H1 (cell line): ENCODE results near the gene PRDM15. TPM values are rescaled to one million over a fixed set of nuclear protein-coding genes. Genes with fewer than 3 reads are reported as not detected.

Experiments used
- CTCF ChIA-PET: fragments of 300-600 bp; sonication (Branson Sonifier 250); formaldehyde crosslinking; loops from one replicate; lab custom pipeline; 2021; ENCODE audit not compliant: partially characterized antibody; lab: Charles Lee
- POLR2A ChIA-PET: fragments of 300-600 bp; sonication (Branson Sonifier 250); formaldehyde crosslinking; loops from one replicate; lab custom pipeline; 2021; ENCODE audit warnings: inconsistent platforms; ENCODE audit not compliant: partially characterized antibody; lab: Charles Lee
- DNase-seq, 2 experiments: peaks; one replicate each; pipeline versions ENCODE4 v3.0.0 to v3.0.0-alpha.2; 2010 to 2022; ENCODE audit warnings: low spot score in 2 of 2, low read depth in 1 of 2, mixed read lengths in 1 of 2
- FAIRE-seq: peaks from 2 replicates; lab custom pipeline; 2011; peaks lifted over from hg19 to GRCh38; lab: Jason Lieb, UNC
- H2AFZ ChIP-seq: 2 replicates; pipeline ENCODE4 v1.8.1; 2012; ENCODE audit warnings: low read length, inconsistent platforms
- H2AK5ac ChIP-seq: 2 replicates; pipeline ENCODE4 v1.6.1; 2013; ENCODE audit warnings: low read depth, low read length
- H2BK120ac ChIP-seq: replicated peaks from 2 replicates; pipeline ENCODE3; 2013; ENCODE audit warnings: low read depth, low read length, inconsistent platforms
- H2BK12ac ChIP-seq: 2 replicates; pipeline ENCODE4 v1.6.1; 2013; ENCODE audit warnings: low read depth, low read length
- H2BK15ac ChIP-seq: 2 replicates; pipeline ENCODE4 v1.6.1; 2013; ENCODE audit warnings: low read length
- H2BK20ac ChIP-seq: 2 replicates; pipeline ENCODE4 v1.6.1; 2013; ENCODE audit warnings: low read length
- H2BK5ac ChIP-seq: 2 replicates; pipeline ENCODE4 v1.6.1; 2013; ENCODE audit warnings: low read depth, low read length
- H3K14ac ChIP-seq: 2 replicates; pipeline ENCODE4 v1.6.1; 2013; ENCODE audit warnings: inconsistent platforms; ENCODE audit not compliant: insufficient read length
- H3K18ac ChIP-seq: 2 replicates; pipeline ENCODE4 v1.6.1; 2013; ENCODE audit warnings: low read length; ENCODE audit errors: extremely low read depth
- H3K23ac ChIP-seq: 2 replicates; pipeline ENCODE4 v1.6.1; 2013; ENCODE audit warnings: inconsistent platforms; ENCODE audit not compliant: insufficient read length
- H3K23me2 ChIP-seq: 2 replicates; pipeline ENCODE4 v1.6.1; 2013; ENCODE audit warnings: low read depth, low read length
- H3K27ac ChIP-seq: 2 replicates; pipeline ENCODE4 v1.6.1; 2011; ENCODE audit warnings: low read depth, low read length, inconsistent platforms
- H3K27me3 ChIP-seq, 4 experiments: replicated peaks in 1 of 4; 1 replicate in 1 of 4; 2 replicates in 3 of 4; pipeline versions ENCODE4 v1.6.1 to v1.8.1; 2011 to 2013; ENCODE audit warnings: low read length in 3 of 4, mild to moderate bottlenecking in 3 of 4, inconsistent platforms in 2 of 4, mixed read lengths in 2 of 4, moderate library complexity in 1 of 4; ENCODE audit not compliant: control insufficient read depth in 3 of 4, insufficient read depth in 3 of 4; ENCODE audit errors: extremely low read depth in 1 of 4
- H3K36me3 ChIP-seq, 4 experiments: 2 replicates each; pipeline versions ENCODE4 v1.6.1 to v1.8.1; 2011 to 2013; ENCODE audit warnings: mild to moderate bottlenecking in 4 of 4, low read length in 3 of 4, moderate library complexity in 2 of 4, control low read depth in 1 of 4, inconsistent platforms in 1 of 4; ENCODE audit not compliant: insufficient read depth in 4 of 4, control insufficient read depth in 2 of 4
- H3K4ac ChIP-seq: replicated peaks from 2 replicates; pipeline ENCODE3; 2013; ENCODE audit warnings: low read length, low read depth, mixed read lengths, inconsistent platforms; ENCODE audit not compliant: insufficient read length
- H3K4me1 ChIP-seq, 4 experiments: replicated peaks in 1 of 4; 1 replicate in 1 of 4; 2 replicates in 3 of 4; pipeline versions ENCODE4 v1.6.1 to v1.8.1; 2011 to 2013; ENCODE audit warnings: low read length in 3 of 4, inconsistent platforms in 2 of 4, mixed read lengths in 1 of 4; ENCODE audit not compliant: insufficient read depth in 4 of 4, control insufficient read depth in 3 of 4
- H3K4me2 ChIP-seq, 2 experiments: 2 replicates each; pipeline versions ENCODE4 v1.6.1 to v1.8.1; 2011 to 2013; ENCODE audit warnings: low read depth in 2 of 2, low read length in 2 of 2, control low read depth in 1 of 2, inconsistent platforms in 1 of 2, mild to moderate bottlenecking in 1 of 2; ENCODE audit not compliant: insufficient read depth in 1 of 2
- H3K4me3 ChIP-seq, 4 experiments: fragments of 200-600, 300-600 bp in 1 of 4; sonication (generic), shearing (Covaris generic), sonication (Bioruptor Twin) in 1 of 4; 2 replicates each; pipeline versions ENCODE4 v1.5.1 to v1.8.1; 2011 to 2016; ENCODE audit warnings: low read length in 4 of 4, low read depth in 3 of 4, control low read depth in 2 of 4, inconsistent platforms in 2 of 4, mild to moderate bottlenecking in 2 of 4, mixed read lengths in 1 of 4, moderate library complexity in 1 of 4; ENCODE audit not compliant: insufficient read depth in 2 of 4; ENCODE audit errors: extremely low read depth in 1 of 4
- H3K56ac ChIP-seq: replicated peaks from 2 replicates; pipeline ENCODE3; 2013; ENCODE audit warnings: low read depth, mild to moderate bottlenecking, mixed read lengths, low read length, inconsistent platforms; ENCODE audit not compliant: insufficient read length
- H3K79me1 ChIP-seq: 2 replicates; pipeline ENCODE4 v1.6.1; 2013; ENCODE audit warnings: low read depth, low read length, control low read depth
- H3K79me2 ChIP-seq, 2 experiments: 2 replicates each; pipeline versions ENCODE4 v1.6.1 to v1.8.1; 2012 to 2013; ENCODE audit warnings: low read length in 2 of 2, mild to moderate bottlenecking in 2 of 2, inconsistent platforms in 1 of 2; ENCODE audit not compliant: insufficient read depth in 2 of 2, control insufficient read depth in 1 of 2
- H3K9ac ChIP-seq, 4 experiments: replicated peaks in 1 of 4; 1 replicate in 1 of 4; 2 replicates in 3 of 4; pipeline versions ENCODE4 v1.6.1 to v1.8.1; 2011 to 2013; ENCODE audit warnings: low read depth in 3 of 4, low read length in 3 of 4, control low read depth in 2 of 4, mild to moderate bottlenecking in 2 of 4, moderate library complexity in 2 of 4, inconsistent platforms in 1 of 4; ENCODE audit errors: extremely low read depth in 1 of 4
- H3K9me3 ChIP-seq, 2 experiments: 2 replicates each; pipeline versions ENCODE4 v1.6.1 to v1.8.1; 2012 to 2013; ENCODE audit warnings: mild to moderate bottlenecking in 2 of 2, moderate library complexity in 2 of 2, control low read depth in 1 of 2, inconsistent platforms in 1 of 2, low read depth in 1 of 2, low read length in 1 of 2, mixed read lengths in 1 of 2; ENCODE audit not compliant: insufficient read depth in 2 of 2
- H4K20me1 ChIP-seq, 2 experiments: replicated peaks in 1 of 2; 2 replicates each; pipeline versions ENCODE3 to v1.8.1; 2011 to 2013; ENCODE audit warnings: inconsistent platforms in 2 of 2, low read length in 2 of 2, mild to moderate bottlenecking in 1 of 2; ENCODE audit not compliant: insufficient read depth in 2 of 2, control insufficient read depth in 1 of 2
- H4K5ac ChIP-seq: 2 replicates; pipeline ENCODE4 v1.6.1; 2013; ENCODE audit warnings: low read length, low read depth, mixed read lengths, inconsistent platforms; ENCODE audit not compliant: insufficient read length
- H4K8ac ChIP-seq: 2 replicates; pipeline ENCODE4 v1.8.0; 2013; ENCODE audit warnings: mild to moderate bottlenecking, moderate library complexity, low read length, inconsistent platforms; ENCODE audit not compliant: insufficient read depth; ENCODE audit errors: extremely low read depth
- H4K91ac ChIP-seq: replicated peaks from 2 replicates; pipeline ENCODE3; 2013; ENCODE audit warnings: low read length, mixed read lengths, inconsistent platforms; ENCODE audit not compliant: insufficient read length
- BCL11A ChIP-seq, 2 experiments: IDR thresholded peaks; one replicate each; pipeline ENCODE4 v1.6.1; 2011; ENCODE audit warnings: low read depth in 2 of 2, low read length in 2 of 2, mild to moderate bottlenecking in 2 of 2
- EZH2 ChIP-seq: fragments of 200-600 bp; sonication (generic); IDR thresholded peaks from 2 replicates; pipeline ENCODE4 v1.7.1; 2012; ENCODE audit warnings: low read depth, mild to moderate bottlenecking, moderate library complexity, low read length, inconsistent platforms; ENCODE audit not compliant: severe bottlenecking
- KDM4A ChIP-seq: IDR thresholded peaks from one replicate; pipeline ENCODE4 v1.7.1; 2012; ENCODE audit warnings: low read depth, mild to moderate bottlenecking, moderate library complexity, low read length, inconsistent platforms; ENCODE audit not compliant: severe bottlenecking
- NRF1 ChIP-seq: IDR thresholded peaks from 2 replicates; pipeline ENCODE4 v1.6.1; 2011; ENCODE audit warnings: mild to moderate bottlenecking, low read depth, low read length, improper control_type of control experiment
- TAF1 ChIP-seq: IDR thresholded peaks from 2 replicates; pipeline ENCODE4 v1.6.1; 2011; ENCODE audit warnings: mild to moderate bottlenecking, low read depth, low read length
- TAF7 ChIP-seq: optimal IDR thresholded peaks from 2 replicates; pipeline ENCODE3; 2011; ENCODE audit warnings: low read depth, mild to moderate bottlenecking, inconsistent platforms, low read length, moderate library complexity, borderline replicate concordance
- TEAD4 ChIP-seq: IDR thresholded peaks from 2 replicates; pipeline ENCODE4 v1.6.1; 2012; ENCODE audit warnings: low read depth, low read length, inconsistent platforms, mixed read lengths
- YY1 ChIP-seq: IDR thresholded peaks from 2 replicates; pipeline ENCODE4 v1.6.1; 2011; ENCODE audit warnings: low read depth, mild to moderate bottlenecking, low read length
- WGBS, 2 experiments: shearing (Covaris generic) in 1 of 2; methylation state at CpG; one replicate each; pipeline versions ENCODE4 v1.1.6 to v1.1.7; 2013 to 2015; ENCODE audit warnings: low lambda C conversion rate in 2 of 2, mixed read lengths in 2 of 2, inconsistent platforms in 1 of 2, low coverage in 1 of 2, missing lambda C conversion rate in 1 of 2; ENCODE audit not compliant: insufficient replicate concordance in 2 of 2, insufficient coverage in 1 of 2, insufficient read length in 1 of 2; ENCODE audit errors: extremely low coverage in 1 of 2, missing lambda C conversion rate in 1 of 2; 5-methylcytosine and 5-hydroxymethylcytosine counted together
- polyA plus RNA-seq, 7 experiments: library from polyadenylated mRNA; depleted of rRNA in 3 of 7; stranded (reverse) in 5 of 7; unstranded in 2 of 7; fragments of >200 nt in 5 of 7; fragments of 200-250 nt in 2 of 7; gene quantifications; 1 replicate in 5 of 7; 2 replicates in 1 of 7; 4 replicates in 1 of 7; pipeline versions ENCODE4 v1.2.1 to v1.2.3, GENCODE V29; 2011 to 2013; ENCODE audit warnings: missing spikeins in 2 of 7, mixed read lengths in 2 of 7
- total RNA-seq: library from RNA; stranded (reverse); fragmentation: NEBNext Ultra II Directional; extraction: Animal tissue kit (Norgen Biotek cat#: 25700); gene quantifications from 2 replicates; pipeline ENCODE4 v1.2.1, GENCODE V29; 2021
- TF ChIP-seq, protein P1 (sequence below): IDR thresholded peaks from 2 replicates; pipeline ENCODE4 v1.6.1; 2012; ENCODE audit warnings: inconsistent platforms
- TF ChIP-seq, protein P2 (sequence below): IDR thresholded peaks from 2 replicates; pipeline ENCODE4 v1.6.1; 2011; ENCODE audit warnings: low read length, improper control_type of control experiment

Gene PRDM15
- total and polyA plus RNA-seq, 2 of the 8 experiments (the other 6 are each of a cell fraction or from before 2014, with no cell fraction given), result 9.7 to 10.5 TPM

DNA sequence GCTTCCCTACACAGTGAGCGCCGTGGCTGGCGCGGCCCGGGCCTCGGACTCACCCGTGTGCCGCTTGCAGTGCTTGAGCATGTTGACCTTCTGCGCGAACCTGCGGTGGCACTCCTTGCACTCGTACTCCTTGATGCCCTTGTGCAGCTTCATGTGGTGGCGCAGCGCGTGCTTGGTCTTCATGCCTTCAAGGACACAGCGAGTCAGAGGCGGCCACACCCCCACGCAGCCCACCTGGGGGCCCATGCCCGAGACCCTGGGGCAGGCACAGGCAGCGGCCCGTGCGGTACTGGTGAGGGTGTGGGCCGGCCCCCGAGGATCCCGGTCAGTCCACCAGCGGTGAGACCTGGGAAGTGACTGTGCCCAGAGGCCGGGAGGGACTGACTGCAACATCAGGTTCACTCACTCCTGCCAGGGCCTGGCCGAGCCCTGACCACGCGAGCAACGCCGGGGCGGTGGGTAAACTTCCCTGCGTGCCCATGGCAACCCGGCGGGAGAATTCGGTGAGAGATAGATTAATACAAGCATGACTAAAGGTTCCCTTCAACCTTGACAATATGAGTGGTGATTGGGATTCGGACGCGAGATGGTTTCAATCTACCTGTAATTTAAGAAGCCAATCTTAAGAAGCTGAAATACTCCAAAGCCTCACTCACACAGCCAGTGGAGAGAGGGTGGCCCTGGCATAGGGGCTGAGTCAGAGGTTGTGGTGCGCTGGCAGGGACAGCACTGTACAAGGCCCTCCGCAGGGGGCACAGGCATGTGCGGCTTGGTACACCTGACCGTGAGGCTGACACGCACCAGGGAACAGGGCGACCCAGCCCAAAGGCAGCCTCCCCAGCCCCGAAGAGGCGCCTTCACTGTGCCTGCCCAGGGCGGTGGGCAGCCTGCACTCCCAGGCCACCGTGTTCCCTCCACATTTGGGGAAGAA is 63.2 kb downstream of the PRDM15 start:
- Histone ChIP-seq H3K23me2 (no peaks in the 10 kb centered on the region), H2BK5ac (no peak overlapping the region), H3K79me2 (no peaks in the 10 kb centered on the region), H3K36me3 (peaks cover 0 to 13% (median 7%) of the 10 kb centered on the region in 4 experiments; a peak in 5 of 8 replicates), H3K4me3 (no peak overlapping the region), H3K23ac (no peak overlapping the region), H3K9me3 (no peaks in the 10 kb centered on the region), H4K5ac (no peak overlapping the region), H3K18ac (no peak overlapping the region), H3K4me2 (no peak overlapping the region), H3K14ac (no peak overlapping the region), H3K79me1 (no peaks in the 10 kb centered on the region), H3K27ac (no peak overlapping the region), H2AFZ (no peak overlapping the region), H2BK12ac (no peak overlapping the region), H3K4ac (no peak overlapping the region), H4K91ac (no peak overlapping the region), H4K20me1 (peaks cover 0 to 6% of the 10 kb centered on the region in 2 experiments), H2BK120ac (no peak overlapping the region), H2BK15ac (no peak overlapping the region), H2BK20ac (no peak overlapping the region), H3K56ac (no peak overlapping the region), H4K8ac (no peak overlapping the region), H2AK5ac (no peak overlapping the region), H3K4me1 (no peaks in the 10 kb centered on the region), H3K27me3 (no peaks in the 10 kb centered on the region), H3K9ac (no peak overlapping the region)
- WGBS, 2 experiments, result 93% methylated on average over 37 of the region's 50 CpGs; no CpG with 5 or more reads in 1 of the 2 experiments
- no peak for FAIRE-seq
- no peak for DNase-seq
- TF ChIP-seq BCL11A (IDR thresholded peaks at IDR 0.05; ENCODE audit: low read depth in 2 of 2, low read length in 2 of 2), result no peak
- no peak for TF ChIP-seq TEAD4
- TF ChIP-seq TAF7, result no peak
- TF ChIP-seq KDM4A, result no peak
- TF ChIP-seq EZH2, result no peak
- TF ChIP-seq, protein P1, sequence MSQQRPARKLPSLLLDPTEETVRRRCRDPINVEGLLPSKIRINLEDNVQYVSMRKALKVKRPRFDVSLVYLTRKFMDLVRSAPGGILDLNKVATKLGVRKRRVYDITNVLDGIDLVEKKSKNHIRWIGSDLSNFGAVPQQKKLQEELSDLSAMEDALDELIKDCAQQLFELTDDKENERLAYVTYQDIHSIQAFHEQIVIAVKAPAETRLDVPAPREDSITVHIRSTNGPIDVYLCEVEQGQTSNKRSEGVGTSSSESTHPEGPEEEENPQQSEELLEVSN, result no peak
- TF ChIP-seq NRF1, result no peak
- no peak for TF ChIP-seq TAF1
- TF ChIP-seq, protein P2, sequence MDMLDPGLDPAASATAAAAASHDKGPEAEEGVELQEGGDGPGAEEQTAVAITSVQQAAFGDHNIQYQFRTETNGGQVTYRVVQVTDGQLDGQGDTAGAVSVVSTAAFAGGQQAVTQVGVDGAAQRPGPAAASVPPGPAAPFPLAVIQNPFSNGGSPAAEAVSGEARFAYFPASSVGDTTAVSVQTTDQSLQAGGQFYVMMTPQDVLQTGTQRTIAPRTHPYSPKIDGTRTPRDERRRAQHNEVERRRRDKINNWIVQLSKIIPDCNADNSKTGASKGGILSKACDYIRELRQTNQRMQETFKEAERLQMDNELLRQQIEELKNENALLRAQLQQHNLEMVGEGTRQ, result no peak
- TF ChIP-seq YY1, result no peak
- ChIA-PET CTCF (interaction anchor here (0.6 to 8.1 kb wide), 52 partner anchors 9 to 689 kb away, joined by 3 to 132 read pairs (median 6); no protein-coding TSS in a partner anchor), POLR2A (interaction anchor here (0.6 to 1.3 kb wide), 2 partner anchors 9 to 22 kb away, joined by 3 read pairs; no protein-coding TSS in a partner anchor)
